Lower leg skin (tissue), 3 donors: Measurements from ENCODE around the gene SLC30A3.

Source experiments
- POLR2A ChIP-seq, 2 donors: fragments of 450-650 bp; IDR thresholded peaks; one replicate each; pipeline ENCODE4 v1.6.1; 2016 to 2017; ENCODE audit warnings: antibody characterized with exemption in 2 of 2, mild to moderate bottlenecking in 1 of 2, moderate library complexity in 1 of 2
- TF ChIP-seq, protein P1 (sequence below), 3 donors: fragments of 450-650 bp; IDR thresholded peaks; one replicate each; pipeline ENCODE4 v1.5.1; 2016; ENCODE audit warnings: antibody characterized with exemption in 3 of 3, mild to moderate bottlenecking in 3 of 3, moderate library complexity in 2 of 3

DNA sequence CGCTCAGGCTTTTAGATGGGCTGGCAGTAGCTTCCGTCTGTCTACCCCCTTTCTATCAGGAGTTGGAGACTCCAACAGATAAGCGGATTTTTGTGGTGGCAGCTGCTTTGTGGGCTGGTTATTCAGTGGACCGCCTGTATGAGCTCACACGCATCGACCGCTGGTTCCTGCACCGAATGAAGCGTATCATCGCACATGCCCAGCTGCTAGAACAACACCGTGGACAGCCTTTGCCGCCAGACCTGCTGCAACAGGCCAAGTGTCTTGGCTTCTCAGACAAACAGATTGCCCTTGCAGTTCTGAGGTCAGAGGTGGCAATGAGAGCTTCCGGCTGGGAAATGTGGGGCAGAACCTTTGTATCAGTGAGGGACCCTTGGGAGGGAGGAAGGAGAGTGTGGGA is 30.9 kb downstream of the SLC30A3 start:
- TF ChIP-seq, protein P1, sequence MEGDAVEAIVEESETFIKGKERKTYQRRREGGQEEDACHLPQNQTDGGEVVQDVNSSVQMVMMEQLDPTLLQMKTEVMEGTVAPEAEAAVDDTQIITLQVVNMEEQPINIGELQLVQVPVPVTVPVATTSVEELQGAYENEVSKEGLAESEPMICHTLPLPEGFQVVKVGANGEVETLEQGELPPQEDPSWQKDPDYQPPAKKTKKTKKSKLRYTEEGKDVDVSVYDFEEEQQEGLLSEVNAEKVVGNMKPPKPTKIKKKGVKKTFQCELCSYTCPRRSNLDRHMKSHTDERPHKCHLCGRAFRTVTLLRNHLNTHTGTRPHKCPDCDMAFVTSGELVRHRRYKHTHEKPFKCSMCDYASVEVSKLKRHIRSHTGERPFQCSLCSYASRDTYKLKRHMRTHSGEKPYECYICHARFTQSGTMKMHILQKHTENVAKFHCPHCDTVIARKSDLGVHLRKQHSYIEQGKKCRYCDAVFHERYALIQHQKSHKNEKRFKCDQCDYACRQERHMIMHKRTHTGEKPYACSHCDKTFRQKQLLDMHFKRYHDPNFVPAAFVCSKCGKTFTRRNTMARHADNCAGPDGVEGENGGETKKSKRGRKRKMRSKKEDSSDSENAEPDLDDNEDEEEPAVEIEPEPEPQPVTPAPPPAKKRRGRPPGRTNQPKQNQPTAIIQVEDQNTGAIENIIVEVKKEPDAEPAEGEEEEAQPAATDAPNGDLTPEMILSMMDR (IDR thresholded peaks at IDR 0.05) = no peak
- TF ChIP-seq POLR2A (IDR thresholded peaks at IDR 0.05) = no peak
